ENCODE data around the gene CEP120.

GRCh38 chr5:123397538-123397937 lies 25.7 kb downstream of the CEP120 start:
- TF ChIP-seq EZH2 (IDR thresholded peaks at IDR 0.05; ENCODE audit: insufficient read depth, poor library complexity, severe bottlenecking) (no peak), EZH2phosphoT487 (IDR thresholded peaks at IDR 0.05; ENCODE audit: insufficient read depth, low read depth) (no peak)
